Measurements from ENCODE around the gene LY6G6F.

- no peak for TF ChIP-seq CTCF (IDR thresholded peaks at IDR 0.05 in 2 of 3, conservative IDR thresholded peaks at IDR 0.05 in 1 of 3; ENCODE audit: control insufficient read depth in 2 of 3, extremely low read depth in 1 of 3, insufficient read depth in 1 of 3, low read depth in 3 of 3, low read length in 3 of 3)
- TF ChIP-seq BCL3 (IDR thresholded peaks at IDR 0.05; ENCODE audit: borderline replicate concordance, insufficient read depth, low read depth, low read length, poor library complexity, severe bottlenecking), result no peak
- TF ChIP-seq POU2F2 (IDR thresholded peaks at IDR 0.05; ENCODE audit: borderline replicate concordance, low read depth, low read length), result no peak
- TF ChIP-seq MAX (IDR thresholded peaks at IDR 0.05; ENCODE audit: low read depth, low read length), result no peak
- TF ChIP-seq EZH2 (IDR thresholded peaks at IDR 0.05; ENCODE audit: borderline replicate concordance, control insufficient read depth, low read depth, low read length), result no peak
- no peak for TF ChIP-seq YY1 (IDR thresholded peaks at IDR 0.05; ENCODE audit: low read depth, low read length)
- TF ChIP-seq ZNF592 (IDR thresholded peaks at IDR 0.05), result no peak
- no peak for TF ChIP-seq FOS (IDR thresholded peaks at IDR 0.05; ENCODE audit: borderline replicate concordance, extremely low read depth, insufficient read length)
- TF ChIP-seq IRF5 (IDR thresholded peaks at IDR 0.05; ENCODE audit: borderline replicate concordance), result no peak
- no peak for TF ChIP-seq MXI1 (IDR thresholded peaks at IDR 0.05; ENCODE audit: low read depth, low read length)
- no peak for TF ChIP-seq POLR2A (IDR thresholded peaks at IDR 0.05; ENCODE audit: low read depth, low read length)
- no peak for TF ChIP-seq TAF1 (IDR thresholded peaks at IDR 0.05; ENCODE audit: borderline replicate concordance, low read depth, low read length)
- no peak for TF ChIP-seq KDM1A (IDR thresholded peaks at IDR 0.05; ENCODE audit: borderline replicate concordance)
- no peak for TF ChIP-seq TCF12 (IDR thresholded peaks at IDR 0.05; ENCODE audit: low read depth, low read length)
Observed at GRCh38 chr6:31701666-31702404, 4.8 kb upstream of the LY6G6F start.

Measured in GM12878 (cell line).